ENCODE measurements around the gene HHAT.

DNA sequence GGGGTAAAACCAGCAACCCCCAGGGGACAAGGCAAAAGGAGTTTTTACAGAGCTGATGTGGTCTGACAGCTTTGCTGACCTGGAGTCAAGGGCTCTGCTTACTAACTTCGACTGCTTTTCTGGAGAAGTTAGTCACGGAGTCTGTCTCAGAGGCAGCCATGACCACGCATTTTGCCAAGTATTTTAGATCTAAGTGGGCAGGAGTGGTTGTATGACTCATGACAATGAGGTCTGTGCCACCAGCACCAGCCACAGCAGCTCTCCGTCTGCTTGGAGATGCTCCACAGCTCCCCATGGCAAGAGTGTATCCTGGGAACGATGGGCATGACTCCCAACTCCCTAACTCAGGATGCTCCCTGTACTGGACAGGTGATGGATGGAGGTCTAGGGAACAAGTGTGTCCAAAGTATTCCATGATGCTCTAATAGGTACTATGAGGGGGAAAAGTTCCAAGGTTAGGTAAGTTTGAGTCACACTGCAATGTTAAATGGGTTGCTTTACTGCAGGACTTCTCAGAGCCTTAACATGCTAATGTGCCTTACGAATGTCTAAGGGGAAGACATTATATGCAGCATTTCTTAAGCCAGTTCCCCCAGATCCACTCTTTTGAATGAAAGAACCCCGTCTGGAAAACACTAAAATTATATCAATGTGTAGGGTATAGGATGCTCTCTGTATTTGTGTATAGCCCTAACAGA, 359.0 kb downstream of the HHAT start:
- TF ChIP-seq, protein P1, sequence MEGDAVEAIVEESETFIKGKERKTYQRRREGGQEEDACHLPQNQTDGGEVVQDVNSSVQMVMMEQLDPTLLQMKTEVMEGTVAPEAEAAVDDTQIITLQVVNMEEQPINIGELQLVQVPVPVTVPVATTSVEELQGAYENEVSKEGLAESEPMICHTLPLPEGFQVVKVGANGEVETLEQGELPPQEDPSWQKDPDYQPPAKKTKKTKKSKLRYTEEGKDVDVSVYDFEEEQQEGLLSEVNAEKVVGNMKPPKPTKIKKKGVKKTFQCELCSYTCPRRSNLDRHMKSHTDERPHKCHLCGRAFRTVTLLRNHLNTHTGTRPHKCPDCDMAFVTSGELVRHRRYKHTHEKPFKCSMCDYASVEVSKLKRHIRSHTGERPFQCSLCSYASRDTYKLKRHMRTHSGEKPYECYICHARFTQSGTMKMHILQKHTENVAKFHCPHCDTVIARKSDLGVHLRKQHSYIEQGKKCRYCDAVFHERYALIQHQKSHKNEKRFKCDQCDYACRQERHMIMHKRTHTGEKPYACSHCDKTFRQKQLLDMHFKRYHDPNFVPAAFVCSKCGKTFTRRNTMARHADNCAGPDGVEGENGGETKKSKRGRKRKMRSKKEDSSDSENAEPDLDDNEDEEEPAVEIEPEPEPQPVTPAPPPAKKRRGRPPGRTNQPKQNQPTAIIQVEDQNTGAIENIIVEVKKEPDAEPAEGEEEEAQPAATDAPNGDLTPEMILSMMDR (IDR thresholded peaks at IDR 0.05), result no peak
- no peak for TF ChIP-seq POLR2A (IDR thresholded peaks at IDR 0.05)
